ENCODE data around the gene CDH15.

Gene CDH15

GRCh38 chr16:89216315-89217137, 45.0 kb downstream of the CDH15 start (continued):
- TF ChIP-seq ZNF24 (tag by site-specific recombination; IDR thresholded peaks at IDR 0.05) (0 out of 2 replicates have a peak, but pooled peaks have one; percentile 38), KLF9 (tag by site-specific recombination; IDR thresholded peaks at IDR 0.05; ENCODE audit: low read depth) (0 out of 2 replicates have a peak, but pooled peaks have one; percentile 15), ZNF654 (tag by site-specific recombination; IDR thresholded peaks at IDR 0.05; ENCODE audit: low read depth) (peak; percentile 90), CTCF (tag by site-specific recombination; IDR thresholded peaks at IDR 0.05) (peak; percentile 91), SP7 (tag by site-specific recombination; IDR thresholded peaks at IDR 0.05) (peak; percentile 13; the same call in 1 of the 2 replicates), ZNF704 (tag by site-specific recombination; IDR thresholded peaks at IDR 0.05) (no peak)

- ChIA-PET CTCF (interaction anchor here (1.0 to 1.5 kb wide), 3 partner anchors 15 to 80 kb away, joined by 5 to 6 read pairs (median 5); no protein-coding TSS in a partner anchor), POLR2A (interaction anchor here (1.1 to 1.7 kb wide), 6 partner anchors 16 to 407 kb away, joined by 3 to 9 read pairs (median 6); partner anchors contain the start of gene CDH15)
- H3K4me1 ChIP-seq (ENCODE audit: control insufficient read depth, insufficient read depth, low read length) = no peaks in the 10 kb centered on the region
- H3K4me3 ChIP-seq (ENCODE audit: low read depth, low read length) = peak overlapping the region; percentile 65
- TF ChIP-seq ZNF311 (tag by site-specific recombination; IDR thresholded peaks at IDR 0.05; ENCODE audit: borderline replicate concordance) (no peak), ZNF548 (tag by site-specific recombination; IDR thresholded peaks at IDR 0.05) (no peak), ZNF48 (tag by site-specific recombination; IDR thresholded peaks at IDR 0.05) (no peak), ZNF677 (tag by site-specific recombination; IDR thresholded peaks at IDR 0.05) (no peak), ZBTB7A (tag by site-specific recombination; IDR thresholded peaks at IDR 0.05; ENCODE audit: low read depth) (no peak), ZNF549 (tag by site-specific recombination; IDR thresholded peaks at IDR 0.05) (no peak)
- H3K36me3 ChIP-seq (ENCODE audit: control insufficient read depth in 2 of 2, insufficient read depth in 1 of 2, low read length in 2 of 2) = peaks cover 0 to 29% of the 10 kb centered on the region in 2 experiments; a peak in 2 of 3 replicates
- H3K9me3 ChIP-seq (ENCODE audit: control insufficient read depth, insufficient read depth, low read depth, low read length) = no peaks in the 10 kb centered on the region
- peak overlapping the region; percentile 78 for H3K27ac ChIP-seq (ENCODE audit: extremely low read depth, low read depth, low read length)
These were observed 45.5 kb downstream of the CDH15 start for GRCh38 chr16:89217138-89217387.

- Histone ChIP-seq H3K9me3 (ENCODE audit: control insufficient read depth, insufficient read depth, low read depth, low read length) (no peaks in the 10 kb centered on the region), H3K4me1 (ENCODE audit: control insufficient read depth, insufficient read depth, low read length) (no peaks in the 10 kb centered on the region), H3K4me3 (ENCODE audit: low read depth, low read length) (peak within 1 kb of the TSS; percentile 65), H3K36me3 (ENCODE audit: control insufficient read depth in 2 of 2, insufficient read depth in 1 of 2, low read length in 2 of 2) (peaks cover 4 to 34% of the 10 kb centered on the region in 2 experiments; a peak in 2 of 3 replicates), H3K27ac (ENCODE audit: extremely low read depth, low read depth, low read length) (peak within 1 kb of the TSS; percentile 78)
- POLR2A ChIA-PET = interaction anchor here (0.7 to 1.7 kb wide), 9 partner anchors 16 to 480 kb away, joined by 3 to 9 read pairs (median 5); partner anchors contain the start of gene CDH15
- CTCF ChIA-PET = interaction anchor here (0.6 to 1.5 kb wide), 8 partner anchors 10 to 626 kb away, joined by 3 to 6 read pairs (median 4); no protein-coding TSS in a partner anchor
- TF ChIP-seq SETDB1 (IDR thresholded peaks at IDR 0.05; ENCODE audit: insufficient read length, low read length) = no peak
- no peak for TF ChIP-seq ZBTB44 (tag by site-specific recombination; IDR thresholded peaks at IDR 0.05)
- 0 out of 2 replicates have a peak, but pooled peaks have one; percentile 17 for TF ChIP-seq ZNF391 (tag by site-specific recombination; IDR thresholded peaks at IDR 0.05; ENCODE audit: borderline replicate concordance, low read depth)
- TF ChIP-seq SP7 (tag by site-specific recombination; IDR thresholded peaks at IDR 0.05) = peak; percentile 55
- no peak for TF ChIP-seq ZNF596 (tag by site-specific recombination; IDR thresholded peaks at IDR 0.05)
- no peak for TF ChIP-seq ZNF341 (tag by site-specific recombination; IDR thresholded peaks at IDR 0.05; ENCODE audit: low read depth)
- TF ChIP-seq ATF2 (tag by site-specific recombination; IDR thresholded peaks at IDR 0.05; ENCODE audit: low read depth) = no peak
- TF ChIP-seq ZNF280D (tag by site-specific recombination; IDR thresholded peaks at IDR 0.05) = no peak
- TF ChIP-seq ZBTB21 (tag by site-specific recombination; IDR thresholded peaks at IDR 0.05) = peak; percentile 92
- no peak for TF ChIP-seq ZNF23 (tag by site-specific recombination; IDR thresholded peaks at IDR 0.05; ENCODE audit: borderline replicate concordance)
These were observed 46.0 kb downstream of the CDH15 start, which contains the start of gene ZNF778 for GRCh38 chr16:89217388-89218191. TSS of gene ZNF778 (plus strand) at chr16:89217703. CDS start at chr16:89221128, 3,425 bp downstream.
